ENCODE measurements around the gene PPFIBP2.

GRCh38 chr11:7688238-7688826 lies 174.5 kb downstream of the PPFIBP2 start:
- TF ChIP-seq ZNF565 (CRISPR knock-in tag; conservative IDR thresholded peaks at IDR 0.05; ENCODE audit: low read depth): no peak
- TF ChIP-seq, protein P1, sequence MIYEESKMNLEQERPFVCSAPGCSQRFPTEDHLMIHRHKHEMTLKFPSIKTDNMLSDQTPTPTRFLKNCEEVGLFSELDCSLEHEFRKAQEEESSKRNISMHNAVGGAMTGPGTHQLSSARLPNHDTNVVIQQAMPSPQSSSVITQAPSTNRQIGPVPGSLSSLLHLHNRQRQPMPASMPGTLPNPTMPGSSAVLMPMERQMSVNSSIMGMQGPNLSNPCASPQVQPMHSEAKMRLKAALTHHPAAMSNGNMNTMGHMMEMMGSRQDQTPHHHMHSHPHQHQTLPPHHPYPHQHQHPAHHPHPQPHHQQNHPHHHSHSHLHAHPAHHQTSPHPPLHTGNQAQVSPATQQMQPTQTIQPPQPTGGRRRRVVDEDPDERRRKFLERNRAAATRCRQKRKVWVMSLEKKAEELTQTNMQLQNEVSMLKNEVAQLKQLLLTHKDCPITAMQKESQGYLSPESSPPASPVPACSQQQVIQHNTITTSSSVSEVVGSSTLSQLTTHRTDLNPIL (CRISPR knock-in tag; IDR thresholded peaks at IDR 0.05; ENCODE audit: low read depth): no peak
- TF ChIP-seq, protein P2, sequence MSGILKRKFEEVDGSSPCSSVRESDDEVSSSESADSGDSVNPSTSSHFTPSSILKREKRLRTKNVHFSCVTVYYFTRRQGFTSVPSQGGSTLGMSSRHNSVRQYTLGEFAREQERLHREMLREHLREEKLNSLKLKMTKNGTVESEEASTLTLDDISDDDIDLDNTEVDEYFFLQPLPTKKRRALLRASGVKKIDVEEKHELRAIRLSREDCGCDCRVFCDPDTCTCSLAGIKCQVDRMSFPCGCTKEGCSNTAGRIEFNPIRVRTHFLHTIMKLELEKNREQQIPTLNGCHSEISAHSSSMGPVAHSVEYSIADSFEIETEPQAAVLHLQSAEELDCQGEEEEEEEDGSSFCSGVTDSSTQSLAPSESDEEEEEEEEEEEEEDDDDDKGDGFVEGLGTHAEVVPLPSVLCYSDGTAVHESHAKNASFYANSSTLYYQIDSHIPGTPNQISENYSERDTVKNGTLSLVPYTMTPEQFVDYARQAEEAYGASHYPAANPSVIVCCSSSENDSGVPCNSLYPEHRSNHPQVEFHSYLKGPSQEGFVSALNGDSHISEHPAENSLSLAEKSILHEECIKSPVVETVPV (CRISPR knock-in tag; IDR thresholded peaks at IDR 0.05): no peak
- TF ChIP-seq ARNTL (CRISPR knock-in tag; IDR thresholded peaks at IDR 0.05; ENCODE audit: borderline replicate concordance, low read depth): no peak
- no peak for TF ChIP-seq GLIS3 (CRISPR knock-in tag; IDR thresholded peaks at IDR 0.05)
- no peak for TF ChIP-seq PATZ1 (CRISPR knock-in tag; IDR thresholded peaks at IDR 0.05; ENCODE audit: borderline replicate concordance)
- TF ChIP-seq ZC3H10 (CRISPR knock-in tag; IDR thresholded peaks at IDR 0.05): no peak
- no peak for TF ChIP-seq RARB (CRISPR knock-in tag; IDR thresholded peaks at IDR 0.05)

Data from SK-N-SH treated with all-trans-retinoic acid at 6 μM for 48 hours (cell line).